Mesendoderm (in vitro differentiated cells): ENCODE data around the gene TTBK1.

Experiments used
- DNase-seq: peaks from one replicate; pipeline ENCODE4 v3.0.0; 2013
- H2AK5ac ChIP-seq: 2 replicates; pipeline ENCODE4 v1.6.1; 2013; ENCODE audit warnings: low read length, inconsistent platforms
- H2BK120ac ChIP-seq: 2 replicates; pipeline ENCODE4 v1.6.1; 2013; ENCODE audit warnings: low read depth, mild to moderate bottlenecking, low read length, moderate library complexity, mixed read lengths
- H2BK15ac ChIP-seq: replicated peaks from 2 replicates; pipeline ENCODE4 v1.6.1; 2013; ENCODE audit warnings: low read depth, mild to moderate bottlenecking, moderate library complexity
- H2BK5ac ChIP-seq: 2 replicates; pipeline ENCODE4 v1.6.1; 2013; ENCODE audit warnings: low read length, inconsistent platforms
- H3K18ac ChIP-seq: 2 replicates; pipeline ENCODE4 v1.6.1; 2013; ENCODE audit warnings: mild to moderate bottlenecking, low read length, mixed read lengths
- H3K23ac ChIP-seq: one replicate; pipeline ENCODE4 v1.6.1; 2013; ENCODE audit warnings: low read length
- H3K27ac ChIP-seq: 2 replicates; pipeline ENCODE4 v1.5.1; 2013; ENCODE audit warnings: low read depth, mild to moderate bottlenecking, inconsistent platforms, low read length, moderate library complexity
- H3K27me3 ChIP-seq: 2 replicates; pipeline ENCODE4 v1.6.1; 2013; ENCODE audit warnings: low read length, control low read depth, mild to moderate bottlenecking, inconsistent platforms; ENCODE audit not compliant: insufficient read depth, poor library complexity
- H3K36me3 ChIP-seq: 2 replicates; pipeline ENCODE4 v1.6.1; 2013; ENCODE audit warnings: low read length, inconsistent platforms; ENCODE audit not compliant: control insufficient read depth, insufficient read depth
- H3K4ac ChIP-seq: one replicate; pipeline ENCODE4 v1.6.1; 2013; ENCODE audit warnings: low read depth, mild to moderate bottlenecking, low read length, moderate library complexity
- H3K4me1 ChIP-seq: 2 replicates; pipeline ENCODE4 v1.6.1; 2013; ENCODE audit warnings: low read depth, low read length, inconsistent platforms; ENCODE audit not compliant: control insufficient read depth
- H3K4me2 ChIP-seq: 2 replicates; pipeline ENCODE4 v1.6.1; 2013; ENCODE audit warnings: low read length
- H3K4me3 ChIP-seq: 2 replicates; pipeline ENCODE4 v1.5.1; 2013; ENCODE audit warnings: mild to moderate bottlenecking, low read length
- H3K56ac ChIP-seq: one replicate; pipeline ENCODE4 v1.6.1; 2013; ENCODE audit warnings: low read length
- H3K79me1 ChIP-seq: 2 replicates; pipeline ENCODE4 v1.6.1; 2013; ENCODE audit warnings: low read length, inconsistent platforms
- H3K79me2 ChIP-seq: 2 replicates; pipeline ENCODE4 v1.6.1; 2013; ENCODE audit warnings: mild to moderate bottlenecking, low read length; ENCODE audit not compliant: control insufficient read depth, insufficient read depth
- H3K9ac ChIP-seq: 2 replicates; pipeline ENCODE4 v1.6.1; 2013; ENCODE audit warnings: low read length, inconsistent platforms
- H4K5ac ChIP-seq: one replicate; pipeline ENCODE4 v1.6.1; 2013; ENCODE audit warnings: low read length
- H4K8ac ChIP-seq: one replicate; pipeline ENCODE4 v1.6.1; 2013; ENCODE audit warnings: low read depth, mild to moderate bottlenecking, control low read depth, low read length, moderate library complexity
- WGBS: extraction: QIAGEN DNeasy Blood & Tissue Kit; methylation state at CpG from one replicate; pipeline ENCODE4 v1.1.7; 2013; ENCODE audit warnings: low lambda C conversion rate, missing lambda C conversion rate; ENCODE audit not compliant: insufficient coverage; ENCODE audit errors: extremely low coverage; 5-methylcytosine and 5-hydroxymethylcytosine counted together

The TTBK1 gene

GRCh38 chr6:43290905-43291355 is 47.6 kb downstream of the TTBK1 start:
- no peak overlapping the region for H3K4ac ChIP-seq
- DNase-seq: no peak
- H3K27ac ChIP-seq: no peak overlapping the region
- no peak overlapping the region for H2BK5ac ChIP-seq
- H3K79me1 ChIP-seq: no peaks in the 10 kb centered on the region
- no peak overlapping the region for H2BK15ac ChIP-seq
- H4K5ac ChIP-seq: no peak overlapping the region
- no peak overlapping the region for H3K56ac ChIP-seq
- no CpG with 5 or more reads among the region's 6 CpGs for WGBS
- H3K79me2 ChIP-seq: no peaks in the 10 kb centered on the region
- no peaks in the 10 kb centered on the region for H3K4me1 ChIP-seq
- H3K36me3 ChIP-seq: no peaks in the 10 kb centered on the region
- no peak overlapping the region for H3K4me3 ChIP-seq
- no peak overlapping the region for H2AK5ac ChIP-seq
- no peak overlapping the region for H2BK120ac ChIP-seq
- H4K8ac ChIP-seq: no peak overlapping the region
- H3K23ac ChIP-seq: no peak overlapping the region
- H3K4me2 ChIP-seq: no peak overlapping the region
- H3K18ac ChIP-seq: no peak overlapping the region
- no peaks in the 10 kb centered on the region for H3K27me3 ChIP-seq
- no peak overlapping the region for H3K9ac ChIP-seq

DNA sequence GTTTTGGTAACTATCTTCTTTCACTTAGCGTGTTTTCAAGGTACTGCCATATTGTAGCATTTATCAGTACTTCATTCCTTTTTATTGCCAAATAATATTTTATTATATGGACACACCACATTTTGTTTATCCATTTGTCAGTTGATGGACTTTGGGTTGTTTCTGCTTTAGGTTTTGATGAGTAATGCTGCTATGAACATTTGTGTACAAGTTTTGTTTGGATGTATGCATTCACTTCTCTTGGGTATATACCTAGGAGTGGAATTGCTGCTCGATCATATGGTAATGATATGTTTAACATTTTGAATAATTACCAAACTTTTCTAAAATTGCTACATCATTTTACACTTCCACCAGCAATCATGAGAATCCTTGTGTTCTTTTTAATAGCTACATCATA is 48.4 kb downstream of the TTBK1 start:
- Histone ChIP-seq H3K79me2 (no peaks in the 10 kb centered on the region), H4K5ac (no peak overlapping the region), H2BK120ac (no peak overlapping the region), H3K23ac (no peak overlapping the region), H3K79me1 (no peaks in the 10 kb centered on the region), H3K36me3 (no peaks in the 10 kb centered on the region), H3K4me2 (no peak overlapping the region), H2BK15ac (no peak overlapping the region), H3K56ac (no peak overlapping the region), H3K9ac (no peak overlapping the region), H3K4me3 (no peak overlapping the region), H3K27me3 (no peaks in the 10 kb centered on the region), H3K4ac (no peak overlapping the region), H3K18ac (no peak overlapping the region), H2BK5ac (no peak overlapping the region), H3K27ac (no peak overlapping the region), H2AK5ac (no peak overlapping the region), H3K4me1 (no peaks in the 10 kb centered on the region), H4K8ac (no peak overlapping the region)
- DNase-seq: no peak
- no CpG with 5 or more reads among the region's 2 CpGs for WGBS

- H3K36me3 ChIP-seq: no peaks in the 10 kb centered on the region
- no peak overlapping the region for H4K5ac ChIP-seq
- H3K4me3 ChIP-seq: no peak overlapping the region
- no peaks in the 10 kb centered on the region for H3K79me2 ChIP-seq
- no peak overlapping the region for H3K4ac ChIP-seq
- H4K8ac ChIP-seq: no peak overlapping the region
- H2BK15ac ChIP-seq: no peak overlapping the region
- H3K23ac ChIP-seq: no peak overlapping the region
- H3K4me2 ChIP-seq: no peak overlapping the region
- no peaks in the 10 kb centered on the region for H3K79me1 ChIP-seq
- H2BK120ac ChIP-seq: no peak overlapping the region
- no peak overlapping the region for H3K56ac ChIP-seq
- no peaks in the 10 kb centered on the region for H3K27me3 ChIP-seq
- no CpG with 5 or more reads among the region's 6 CpGs for WGBS
- H2AK5ac ChIP-seq: no peak overlapping the region
- H3K4me1 ChIP-seq: no peaks in the 10 kb centered on the region
- H3K9ac ChIP-seq: no peak overlapping the region
- H2BK5ac ChIP-seq: no peak overlapping the region
- no peak overlapping the region for H3K18ac ChIP-seq
- no peak for DNase-seq
- no peak overlapping the region for H3K27ac ChIP-seq
Measured at GRCh38 chr6:43292341-43292740, 49.1 kb downstream of the TTBK1 start.

DNA sequence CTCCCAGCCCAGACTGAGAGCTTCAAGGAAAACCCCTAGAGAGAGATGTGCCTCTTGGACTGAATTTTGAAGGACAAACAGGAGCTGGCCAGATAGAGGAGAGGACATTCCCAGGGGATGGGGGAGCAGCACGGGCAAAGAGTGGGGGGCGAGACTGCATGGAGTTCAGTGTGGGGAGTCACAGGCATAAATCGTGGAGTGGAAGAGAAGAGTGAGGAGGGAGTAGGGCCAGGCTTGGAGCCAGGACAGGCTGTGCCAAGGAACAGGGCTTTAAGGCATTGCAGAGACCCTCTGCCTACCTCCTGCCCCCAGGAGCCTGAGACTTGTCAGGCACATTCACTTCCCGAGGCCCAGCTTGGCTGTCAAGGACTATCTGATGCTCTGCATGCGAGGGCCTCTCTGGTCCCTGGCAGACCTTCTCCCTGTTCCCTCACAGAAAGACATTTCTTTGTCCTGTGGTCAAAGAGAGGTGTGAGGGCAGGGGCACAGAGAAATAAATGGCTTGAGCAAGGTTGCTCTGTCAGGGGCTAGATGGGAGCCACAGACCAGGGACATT is 49.6 kb downstream of the TTBK1 start:
- Histone ChIP-seq H3K79me1 (no peaks in the 10 kb centered on the region), H3K56ac (no peak overlapping the region), H3K4me3 (no peak overlapping the region), H3K27ac (no peak overlapping the region), H3K27me3 (no peaks in the 10 kb centered on the region), H3K23ac (no peak overlapping the region), H3K4ac (no peak overlapping the region), H3K9ac (no peak overlapping the region), H3K18ac (no peak overlapping the region), H2BK120ac (no peak overlapping the region), H3K79me2 (no peaks in the 10 kb centered on the region), H4K8ac (no peak overlapping the region), H3K4me2 (no peak overlapping the region), H2BK15ac (no peak overlapping the region), H2AK5ac (no peak overlapping the region), H3K4me1 (no peaks in the 10 kb centered on the region), H2BK5ac (no peak overlapping the region), H3K36me3 (no peaks in the 10 kb centered on the region), H4K5ac (no peak overlapping the region)
- no peak for DNase-seq
- WGBS: no CpG with 5 or more reads among the region's 5 CpGs

- H3K79me2 ChIP-seq: no peaks in the 10 kb centered on the region
- WGBS: 100% methylated on average over 1 of the region's 3 CpGs
- H3K56ac ChIP-seq: no peak overlapping the region
- no peak overlapping the region for H2AK5ac ChIP-seq
- H2BK15ac ChIP-seq: no peak overlapping the region
- H3K4me2 ChIP-seq: no peak overlapping the region
- H4K5ac ChIP-seq: no peak overlapping the region
- H3K79me1 ChIP-seq: no peaks in the 10 kb centered on the region
- H3K27me3 ChIP-seq: no peaks in the 10 kb centered on the region
- H3K18ac ChIP-seq: no peak overlapping the region
- no peak overlapping the region for H2BK120ac ChIP-seq
- no peaks in the 10 kb centered on the region for H3K36me3 ChIP-seq
- H3K9ac ChIP-seq: no peak overlapping the region
- no peaks in the 10 kb centered on the region for H3K4me1 ChIP-seq
- H3K27ac ChIP-seq: no peak overlapping the region
- no peak overlapping the region for H2BK5ac ChIP-seq
- H3K23ac ChIP-seq: no peak overlapping the region
- no peak overlapping the region for H3K4me3 ChIP-seq
- no peak overlapping the region for H4K8ac ChIP-seq
- no peak for DNase-seq
- H3K4ac ChIP-seq: no peak overlapping the region
Measured at GRCh38 chr6:43293698-43294097, 50.4 kb downstream of the TTBK1 start.

- no peak for DNase-seq
- Histone ChIP-seq H3K4me1 (no peaks in the 10 kb centered on the region), H3K79me2 (no peaks in the 10 kb centered on the region), H3K56ac (no peak overlapping the region), H3K27me3 (no peaks in the 10 kb centered on the region), H2BK120ac (no peak overlapping the region), H3K4me3 (no peak overlapping the region), H2BK15ac (no peak overlapping the region), H3K4ac (no peak overlapping the region), H3K4me2 (no peak overlapping the region), H2AK5ac (no peak overlapping the region), H3K79me1 (no peaks in the 10 kb centered on the region), H3K18ac (no peak overlapping the region), H3K23ac (no peak overlapping the region), H3K27ac (no peak overlapping the region), H3K36me3 (no peaks in the 10 kb centered on the region), H3K9ac (no peak overlapping the region), H2BK5ac (no peak overlapping the region), H4K8ac (no peak overlapping the region), H4K5ac (no peak overlapping the region)
- 100% methylated on average over 1 of the region's 3 CpGs for WGBS
Measured at GRCh38 chr6:43294536-43294935, 51.3 kb downstream of the TTBK1 start.
